Measurements from ENCODE around the gene TPRG1L. TPM values are rescaled to one million over a fixed set of nuclear protein-coding genes. Genes with fewer than 3 reads are reported as not detected.

TPRG1L gene
- total and polyA plus RNA-seq, 10 of the 15 experiments (the other 5 are each of a cell fraction or from before 2014, with no cell fraction given), result 1.5 to 16.5 (median 8.0) TPM

DNA sequence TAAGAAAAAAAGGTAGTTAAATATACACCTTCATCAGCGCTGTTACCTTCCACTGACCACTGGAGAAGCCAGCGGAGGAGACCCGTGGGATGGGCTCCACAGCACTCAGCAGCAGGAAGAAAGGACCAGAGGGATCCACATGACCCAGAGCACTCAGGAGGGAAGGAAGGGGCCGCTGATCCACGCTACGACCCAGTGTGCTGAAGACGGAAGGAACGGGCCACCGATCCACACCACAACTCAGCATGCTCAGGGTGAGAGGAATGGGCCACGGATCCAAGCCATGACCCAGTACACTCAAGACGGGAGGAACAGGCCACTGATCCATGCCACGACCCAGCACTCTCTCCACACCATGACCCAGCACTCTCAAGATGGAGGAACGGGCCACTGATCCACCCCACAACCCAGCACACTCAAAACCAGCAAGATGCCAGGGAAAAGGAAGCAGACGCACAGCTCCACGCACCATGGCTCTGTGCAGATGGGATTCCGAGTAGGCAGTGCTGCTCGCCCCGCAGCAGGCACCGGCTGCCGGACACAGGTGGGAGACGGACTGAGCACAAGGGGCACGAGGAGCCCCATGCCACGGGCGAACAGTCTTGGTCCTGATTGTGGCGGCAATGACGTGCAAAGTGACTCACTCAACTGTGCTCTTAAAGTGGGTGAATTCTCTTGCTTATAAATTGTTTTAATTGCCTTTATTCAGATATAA lies 16.4 kb downstream of the TPRG1L start (continued):
- TF ChIP-seq, protein P1, sequence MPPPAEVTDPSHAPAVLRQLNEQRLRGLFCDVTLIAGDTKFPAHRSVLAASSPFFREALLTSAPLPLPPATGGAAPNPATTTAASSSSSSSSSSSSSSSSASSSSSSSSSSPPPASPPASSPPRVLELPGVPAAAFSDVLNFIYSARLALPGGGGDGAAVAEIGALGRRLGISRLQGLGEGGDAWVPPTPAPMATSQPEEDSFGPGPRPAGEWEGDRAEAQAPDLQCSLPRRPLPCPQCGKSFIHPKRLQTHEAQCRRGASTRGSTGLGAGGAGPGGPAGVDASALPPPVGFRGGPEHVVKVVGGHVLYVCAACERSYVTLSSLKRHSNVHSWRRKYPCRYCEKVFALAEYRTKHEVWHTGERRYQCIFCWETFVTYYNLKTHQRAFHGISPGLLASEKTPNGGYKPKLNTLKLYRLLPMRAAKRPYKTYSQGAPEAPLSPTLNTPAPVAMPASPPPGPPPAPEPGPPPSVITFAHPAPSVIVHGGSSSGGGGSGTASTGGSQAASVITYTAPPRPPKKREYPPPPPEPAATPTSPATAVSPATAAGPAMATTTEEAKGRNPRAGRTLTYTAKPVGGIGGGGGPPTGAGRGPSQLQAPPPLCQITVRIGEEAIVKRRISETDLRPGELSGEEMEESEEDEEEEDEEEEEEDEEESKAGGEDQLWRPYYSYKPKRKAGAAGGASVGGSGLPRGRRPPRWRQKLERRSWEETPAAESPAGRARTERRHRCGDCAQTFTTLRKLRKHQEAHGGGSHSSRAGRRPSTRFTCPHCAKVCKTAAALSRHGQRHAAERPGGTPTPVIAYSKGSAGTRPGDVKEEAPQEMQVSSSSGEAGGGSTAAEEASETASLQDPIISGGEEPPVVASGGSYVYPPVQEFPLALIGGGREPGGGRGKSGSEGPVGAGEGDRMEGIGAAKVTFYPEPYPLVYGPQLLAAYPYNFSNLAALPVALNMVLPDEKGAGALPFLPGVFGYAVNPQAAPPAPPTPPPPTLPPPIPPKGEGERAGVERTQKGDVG (CRISPR knock-in tag; IDR thresholded peaks at IDR 0.05), result no peak
- TF ChIP-seq ZNF274 (IDR thresholded peaks at IDR 0.05; ENCODE audit: insufficient read depth, insufficient read length), result no peak
- no peak for TF ChIP-seq ETV6 (conservative IDR thresholded peaks at IDR 0.05 in 1 of 2, IDR thresholded peaks at IDR 0.05 in 1 of 2; ENCODE audit: borderline replicate concordance in 1 of 2, low read depth in 1 of 2)
- TF ChIP-seq HDGF (IDR thresholded peaks at IDR 0.05), result no peak

DNA sequence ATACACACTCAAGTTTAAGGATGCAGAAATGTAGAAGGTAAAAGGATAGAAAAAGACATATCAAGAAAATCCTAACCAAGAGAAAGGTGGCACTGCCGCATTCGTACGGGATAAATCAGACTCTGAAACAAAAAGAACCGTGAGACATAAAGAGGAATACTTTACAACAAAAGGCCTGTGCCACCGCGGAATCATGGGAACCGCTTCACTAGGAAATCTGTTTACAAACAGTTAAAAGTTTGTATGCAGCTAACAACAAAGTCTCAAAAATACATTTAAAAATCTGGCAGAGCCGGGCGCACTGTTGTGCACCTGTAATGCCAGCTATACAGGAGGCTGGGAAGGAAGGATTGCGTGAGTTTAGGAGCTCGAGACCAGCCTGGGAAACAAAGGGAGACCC lies 17.0 kb downstream of the TPRG1L start:
- FAIRE-seq (no peak), ATAC-seq (no peak), DNase-seq (ENCODE audit: low read depth, low spot score) (no peak)
- H3K27ac ChIP-seq (ENCODE audit: control insufficient read depth, insufficient read depth), result no peak overlapping the region
- POLR2A ChIA-PET, result interaction anchor here (0.6 kb wide), 2 partner anchors 10 to 1551 kb away, joined by 3 to 4 read pairs; no protein-coding TSS in a partner anchor
- WGBS (ENCODE audit: insufficient coverage, insufficient replicate concordance, low lambda C conversion rate, missing lambda C conversion rate), result 97% methylated on average over 11 of the region's 11 CpGs
- no peaks in the 10 kb centered on the region for H3K4me1 ChIP-seq (ENCODE audit: control insufficient read depth, insufficient read depth, low read length)
- no peaks in the 10 kb centered on the region for H4K20me1 ChIP-seq (ENCODE audit: control insufficient read depth, insufficient read depth)
- H3K4me3 ChIP-seq, result no peak overlapping the region
- H3K79me2 ChIP-seq (ENCODE audit: control insufficient read depth, insufficient read depth, low read length), result no peaks in the 10 kb centered on the region
- no peak overlapping the region for H3K9ac ChIP-seq (ENCODE audit: control insufficient read depth, insufficient read depth, low read length)
- no TSS peak for BruUV-seq (replicated peaks)
- H3K36me3 ChIP-seq (ENCODE audit: control insufficient read depth in 2 of 2, insufficient read depth in 2 of 2, low read length in 1 of 2), result peaks cover 7 to 15% of the 10 kb centered on the region in 2 experiments; a peak in 3 of 4 replicates
- no peak overlapping the region for H2AFZ ChIP-seq (ENCODE audit: control insufficient read depth, low read depth, low read length)
- H3K4me2 ChIP-seq (ENCODE audit: control insufficient read depth, insufficient read depth), result no peak overlapping the region
- RAD21 ChIA-PET (ENCODE audit: unreplicated experiment), result no interaction called here
- CTCF ChIA-PET, result no interaction called here
- SMC1A ChIA-PET (ENCODE audit: uncharacterized antibody, unreplicated experiment), result no interaction called here
- H3K27me3 ChIP-seq (replicated peaks in 1 of 2; ENCODE audit: control insufficient read depth in 2 of 2, insufficient read depth in 2 of 2, low read length in 1 of 2), result no peaks in the 10 kb centered on the region
- no peaks in the 10 kb centered on the region for H3K9me3 ChIP-seq (replicated peaks; ENCODE audit: control insufficient read depth, insufficient read depth, low read length)
- intact Hi-C loops (cut with micrococcal nuclease; ENCODE audit: unreplicated experiment) (no loop called here), in situ Hi-C loops (cut with MboI) (no loop called here)
- TF ChIP-seq, protein P1 (CRISPR knock-in tag; IDR thresholded peaks at IDR 0.05), result no peak
- TF ChIP-seq, protein P2, sequence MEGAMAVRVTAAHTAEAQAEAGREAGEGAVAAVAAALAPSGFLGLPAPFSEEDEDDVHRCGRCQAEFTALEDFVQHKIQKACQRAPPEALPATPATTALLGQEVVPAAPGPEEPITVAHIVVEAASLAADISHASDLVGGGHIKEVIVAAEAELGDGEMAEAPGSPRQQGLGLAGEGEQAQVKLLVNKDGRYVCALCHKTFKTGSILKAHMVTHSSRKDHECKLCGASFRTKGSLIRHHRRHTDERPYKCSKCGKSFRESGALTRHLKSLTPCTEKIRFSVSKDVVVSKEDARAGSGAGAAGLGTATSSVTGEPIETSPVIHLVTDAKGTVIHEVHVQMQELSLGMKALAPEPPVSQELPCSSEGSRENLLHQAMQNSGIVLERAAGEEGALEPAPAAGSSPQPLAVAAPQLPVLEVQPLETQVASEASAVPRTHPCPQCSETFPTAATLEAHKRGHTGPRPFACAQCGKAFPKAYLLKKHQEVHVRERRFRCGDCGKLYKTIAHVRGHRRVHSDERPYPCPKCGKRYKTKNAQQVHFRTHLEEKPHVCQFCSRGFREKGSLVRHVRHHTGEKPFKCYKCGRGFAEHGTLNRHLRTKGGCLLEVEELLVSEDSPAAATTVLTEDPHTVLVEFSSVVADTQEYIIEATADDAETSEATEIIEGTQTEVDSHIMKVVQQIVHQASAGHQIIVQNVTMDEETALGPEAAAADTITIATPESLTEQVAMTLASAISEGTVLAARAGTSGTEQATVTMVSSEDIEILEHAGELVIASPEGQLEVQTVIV (IDR thresholded peaks at IDR 0.05; ENCODE audit: borderline replicate concordance, partially characterized antibody), result no peak
- TF ChIP-seq IKZF1 (conservative IDR thresholded peaks at IDR 0.05) (no peak), ZNF274 (IDR thresholded peaks at IDR 0.05; ENCODE audit: insufficient read depth, insufficient read length) (no peak), SMAD5 (IDR thresholded peaks at IDR 0.05; ENCODE audit: low read depth) (no peak), KAT2A (conservative IDR thresholded peaks at IDR 0.05; ENCODE audit: control insufficient read depth, low read depth, low read length) (no peak), EZH2 (IDR thresholded peaks at IDR 0.05; ENCODE audit: borderline replicate concordance, control insufficient read depth, low read depth, low read length) (no peak), NBN (IDR thresholded peaks at IDR 0.05) (no peak)

Measured in GM12878 (cell line).